Endodermal cell (in vitro differentiated cells): ENCODE results near the gene PARD3B. TPM values are rescaled to one million over a fixed set of nuclear protein-coding genes. Genes with fewer than 3 reads are reported as not detected.

Experiments
- DNase-seq: peaks from one replicate; pipeline ENCODE4 v3.0.0-alpha.2; 2017
- H3K27ac ChIP-seq: 2 replicates; pipeline ENCODE4 v1.5.1; 2013; ENCODE audit warnings: mild to moderate bottlenecking, low read depth, low read length, moderate library complexity
- H3K27me3 ChIP-seq: 2 replicates; pipeline ENCODE4 v1.6.1; 2013; ENCODE audit warnings: mild to moderate bottlenecking, low read length, moderate library complexity; ENCODE audit not compliant: insufficient read depth, control insufficient read depth, poor library complexity, severe bottlenecking
- H3K36me3 ChIP-seq: 2 replicates; pipeline ENCODE4 v1.7.0; 2013; ENCODE audit warnings: mild to moderate bottlenecking, low read length, moderate library complexity; ENCODE audit not compliant: control insufficient read depth, insufficient read depth
- H3K4me1 ChIP-seq: one replicate; pipeline ENCODE4 v1.7.0; 2013; ENCODE audit warnings: low read length; ENCODE audit not compliant: control insufficient read depth, insufficient read depth
- H3K4me3 ChIP-seq: 2 replicates; pipeline ENCODE4 v1.5.1; 2013; ENCODE audit warnings: mild to moderate bottlenecking, low read length, moderate library complexity
- H3K9ac ChIP-seq: 2 replicates; pipeline ENCODE4 v1.6.1; 2013; ENCODE audit warnings: mild to moderate bottlenecking, low read length, moderate library complexity; ENCODE audit not compliant: poor library complexity, severe bottlenecking; ENCODE audit errors: extremely low read depth
- H3K9me3 ChIP-seq: 2 replicates; pipeline ENCODE4 v1.6.1; 2013; ENCODE audit warnings: mild to moderate bottlenecking, low read length, moderate library complexity; ENCODE audit not compliant: control insufficient read depth
- H3K27ac Mint-ChIP-seq: 2 replicates; pipeline ENCODE4 v1.8.0; 2020; ENCODE audit warnings: mixed read lengths
- H3K27me3 Mint-ChIP-seq: 2 replicates; pipeline ENCODE4 v1.8.0; 2021; ENCODE audit warnings: mild to moderate bottlenecking, mixed read lengths; ENCODE audit not compliant: insufficient read depth
- H3K36me3 Mint-ChIP-seq: 2 replicates; pipeline ENCODE4 v1.8.0; 2020; ENCODE audit warnings: low read depth, mixed read lengths
- H3K4me1 Mint-ChIP-seq: 2 replicates; pipeline ENCODE4 v1.8.0; 2020; ENCODE audit warnings: mixed read lengths
- H3K4me3 Mint-ChIP-seq: 2 replicates; pipeline ENCODE4 v1.8.0; 2020; ENCODE audit warnings: mild to moderate bottlenecking, moderate library complexity, mixed read lengths
- H3K9me3 Mint-ChIP-seq: 2 replicates; pipeline ENCODE4 v1.8.0; 2020; ENCODE audit warnings: mild to moderate bottlenecking, mixed read lengths
- WGBS, 2 experiments: methylation state at CpG; one replicate each; pipeline versions ENCODE4 v1.1.5 to v1.1.7; 2013; ENCODE audit warnings: missing lambda C conversion rate in 2 of 2, mixed read lengths in 1 of 2; ENCODE audit not compliant: insufficient coverage in 1 of 2, insufficient read length in 1 of 2; 5-methylcytosine and 5-hydroxymethylcytosine counted together
- total RNA-seq, 2 donors: library from RNA; stranded (reverse); fragmentation: NEBNext Ultra II Directional in 1 of 2; extraction: Animal tissue kit (Norgen Biotek cat#: 25700) in 1 of 2; gene quantifications; 2 replicates in 1 of 2; 3 replicates in 1 of 2; pipeline ENCODE4 v1.2.1, GENCODE V29; 2021
- TF ChIP-seq, protein P1 (sequence below): fragments of 200-600 bp; sonication (generic); conservative IDR thresholded peaks from 2 replicates; pipeline ENCODE4 v1.5.0; 2021; ENCODE audit warnings: antibody characterized with exemption, mild to moderate bottlenecking

The PARD3B gene
- total RNA-seq, 2 donors from 2014 or later = 2.5 to 5.6 TPM

DNA sequence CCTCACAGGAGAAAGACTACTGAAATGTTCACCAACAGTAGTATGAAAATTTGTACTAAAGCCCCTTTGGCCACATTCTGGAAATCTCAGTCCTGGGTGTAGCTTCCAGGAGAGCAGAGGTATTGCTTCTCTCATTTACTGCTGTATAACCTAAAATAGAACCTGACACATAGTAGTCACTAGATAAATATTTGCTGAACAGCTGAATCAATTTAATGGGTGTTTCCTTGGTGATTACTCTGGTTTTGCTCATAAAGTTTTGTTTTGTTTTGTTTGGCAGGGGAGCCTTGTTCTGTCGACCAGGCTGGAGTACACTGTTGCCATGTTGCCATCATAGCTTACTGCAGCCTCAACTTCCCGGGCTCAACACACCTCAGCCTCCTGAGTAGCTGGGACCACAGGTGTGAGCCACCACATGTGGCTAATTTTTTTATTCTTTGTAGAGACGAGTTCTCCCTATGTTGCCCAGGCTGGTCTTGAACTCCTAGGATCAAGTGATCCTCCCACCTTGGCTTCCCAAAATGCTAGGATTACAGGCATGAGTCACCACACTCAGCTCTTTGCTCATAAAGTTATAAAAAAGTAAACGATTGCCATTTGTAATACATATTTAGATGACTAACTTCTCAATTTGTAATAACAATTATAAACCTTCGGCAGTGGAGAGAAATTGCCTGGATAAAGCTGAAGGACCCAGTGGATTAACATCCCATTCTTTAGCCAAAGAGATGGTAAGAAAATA is 11.5 kb upstream of the PARD3B start:
- H3K4me3 ChIP-seq = no peak overlapping the region
- no peaks in the 10 kb centered on the region for H3K27me3 Mint-ChIP-seq
- no peaks in the 10 kb centered on the region for H3K27me3 ChIP-seq
- no peaks in the 10 kb centered on the region for H3K4me1 Mint-ChIP-seq
- H3K4me3 Mint-ChIP-seq = no peak overlapping the region
- no peaks in the 10 kb centered on the region for H3K9me3 ChIP-seq
- H3K27ac Mint-ChIP-seq = no peak overlapping the region
- peaks cover 5% of the 10 kb centered on the region for H3K4me1 ChIP-seq
- H3K36me3 Mint-ChIP-seq = no peaks in the 10 kb centered on the region
- no peak overlapping the region for H3K9ac ChIP-seq
- no peaks in the 10 kb centered on the region for H3K36me3 ChIP-seq
- 86 to 92% methylated on average over 4 to 5 of the region's 5 CpGs for WGBS, 2 experiments
- no peak for DNase-seq
- no peaks in the 10 kb centered on the region for H3K9me3 Mint-ChIP-seq
- no peak overlapping the region for H3K27ac ChIP-seq
- TF ChIP-seq, protein P1, sequence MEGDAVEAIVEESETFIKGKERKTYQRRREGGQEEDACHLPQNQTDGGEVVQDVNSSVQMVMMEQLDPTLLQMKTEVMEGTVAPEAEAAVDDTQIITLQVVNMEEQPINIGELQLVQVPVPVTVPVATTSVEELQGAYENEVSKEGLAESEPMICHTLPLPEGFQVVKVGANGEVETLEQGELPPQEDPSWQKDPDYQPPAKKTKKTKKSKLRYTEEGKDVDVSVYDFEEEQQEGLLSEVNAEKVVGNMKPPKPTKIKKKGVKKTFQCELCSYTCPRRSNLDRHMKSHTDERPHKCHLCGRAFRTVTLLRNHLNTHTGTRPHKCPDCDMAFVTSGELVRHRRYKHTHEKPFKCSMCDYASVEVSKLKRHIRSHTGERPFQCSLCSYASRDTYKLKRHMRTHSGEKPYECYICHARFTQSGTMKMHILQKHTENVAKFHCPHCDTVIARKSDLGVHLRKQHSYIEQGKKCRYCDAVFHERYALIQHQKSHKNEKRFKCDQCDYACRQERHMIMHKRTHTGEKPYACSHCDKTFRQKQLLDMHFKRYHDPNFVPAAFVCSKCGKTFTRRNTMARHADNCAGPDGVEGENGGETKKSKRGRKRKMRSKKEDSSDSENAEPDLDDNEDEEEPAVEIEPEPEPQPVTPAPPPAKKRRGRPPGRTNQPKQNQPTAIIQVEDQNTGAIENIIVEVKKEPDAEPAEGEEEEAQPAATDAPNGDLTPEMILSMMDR = no peak

DNA sequence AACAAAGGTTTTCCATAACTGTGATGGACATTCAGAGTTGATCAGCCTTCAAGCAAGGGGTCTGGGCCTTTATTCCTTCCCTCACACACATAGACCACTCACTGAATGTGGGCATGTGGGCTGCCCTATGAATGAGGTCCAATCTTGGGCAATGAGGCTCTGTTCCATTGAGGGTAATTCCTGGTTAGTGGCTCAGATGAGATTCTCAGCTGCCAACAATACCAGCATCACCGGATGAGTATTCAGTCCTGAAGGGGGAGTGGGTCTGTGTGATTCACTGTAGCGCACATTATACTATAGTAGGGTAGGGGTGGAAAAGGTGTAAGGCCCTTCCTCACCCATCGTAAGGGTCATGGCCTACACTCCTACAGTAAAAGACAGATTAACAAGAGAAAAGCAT is 9.9 kb upstream of the PARD3B start:
- H3K4me3 ChIP-seq = no peak overlapping the region

DNA sequence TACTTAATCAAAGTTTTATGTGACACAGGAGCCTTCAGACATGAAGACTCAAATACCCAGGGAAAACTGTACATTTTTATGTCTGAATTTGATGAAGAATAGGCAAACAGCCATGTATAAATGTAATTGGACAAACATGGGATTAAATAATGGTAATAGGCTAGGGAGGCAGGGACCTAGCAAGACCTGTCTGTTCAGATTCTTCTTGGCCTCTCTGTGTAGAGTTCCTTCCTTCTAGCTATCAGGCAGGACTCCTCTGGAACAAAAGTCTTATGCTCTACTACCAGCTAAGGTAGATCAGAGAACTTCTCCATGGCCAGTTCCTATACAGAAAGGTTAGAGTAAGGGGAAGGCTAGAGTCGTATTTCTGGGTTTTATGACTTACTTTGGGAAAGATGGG is 9.5 kb upstream of the PARD3B start:
- H3K27ac ChIP-seq = no peak overlapping the region
- DNase-seq = no peak
- H3K4me1 Mint-ChIP-seq = no peaks in the 10 kb centered on the region
- H3K4me3 ChIP-seq = no peak overlapping the region
- 77% methylated on average over 1 of the region's 1 CpG; no CpG with 5 or more reads in 1 of the 2 experiments for WGBS, 2 experiments
- TF ChIP-seq, protein P1 = no peak
- no peaks in the 10 kb centered on the region for H3K9me3 Mint-ChIP-seq
- no peaks in the 10 kb centered on the region for H3K36me3 ChIP-seq
- H3K4me1 ChIP-seq = peaks cover 5% of the 10 kb centered on the region
- no peaks in the 10 kb centered on the region for H3K9me3 ChIP-seq
- no peak overlapping the region for H3K27ac Mint-ChIP-seq
- no peak overlapping the region for H3K9ac ChIP-seq
- peaks cover 5% of the 10 kb centered on the region for H3K27me3 ChIP-seq
- no peaks in the 10 kb centered on the region for H3K36me3 Mint-ChIP-seq
- H3K27me3 Mint-ChIP-seq = no peaks in the 10 kb centered on the region
- H3K4me3 Mint-ChIP-seq = no peak overlapping the region

More for the DNA sequence above, 9.9 kb upstream of the PARD3B start:
- Mint-ChIP-seq H3K27me3 (no peaks in the 10 kb centered on the region), H3K4me1 (no peaks in the 10 kb centered on the region), H3K36me3 (no peaks in the 10 kb centered on the region), H3K9me3 (no peaks in the 10 kb centered on the region), H3K4me3 (no peak overlapping the region), H3K27ac (no peak overlapping the region)
- peaks cover 5% of the 10 kb centered on the region for H3K4me1 ChIP-seq
- no peaks in the 10 kb centered on the region for H3K9me3 ChIP-seq
- 100% methylated on average over 2 of the region's 3 CpGs; no CpG with 5 or more reads in 1 of the 2 experiments for WGBS, 2 experiments
- H3K9ac ChIP-seq = no peak overlapping the region
- H3K27ac ChIP-seq = no peak overlapping the region
- peaks cover 5% of the 10 kb centered on the region for H3K27me3 ChIP-seq
- no peak for DNase-seq
- TF ChIP-seq, protein P1 = no peak
- no peaks in the 10 kb centered on the region for H3K36me3 ChIP-seq
